Gastrocnemius medialis (tissue), 4 donors: Measurements from ENCODE around the gene SSTR5. TPM values are rescaled to one million over a fixed set of nuclear protein-coding genes. Genes with fewer than 3 reads are reported as not detected.

Experiments
- ATAC-seq, 2 donors: fragments of 150-250 bp; one replicate each; pipeline ENCODE4 v1.9.1; 2016
- DNase-seq, 2 donors: peaks; one replicate each; pipeline ENCODE4 v3.0.0-alpha.2; 2019
- H3K27ac ChIP-seq, 4 donors: fragments of 200-600 bp; sonication (generic); 1 replicate in 1 of 4; 2 replicates in 3 of 4; pipeline ENCODE4 v1.5.1; 2016 to 2018; ENCODE audit warnings: mild to moderate bottlenecking in 2 of 4, moderate library complexity in 1 of 4
- H3K27me3 ChIP-seq, 3 donors: fragments of 200-600 bp; sonication (generic) in 2 of 3; 1 replicate in 1 of 3; 2 replicates in 2 of 3; pipeline versions ENCODE4 v1.5.1 to v1.6.0; 2016 to 2019; ENCODE audit warnings: mild to moderate bottlenecking in 1 of 3, moderate library complexity in 1 of 3
- H3K36me3 ChIP-seq, 2 donors: fragments of 200-600 bp; sonication (generic) in 1 of 2; one replicate each; pipeline ENCODE4 v1.5.1; 2017 to 2018
- H3K4me1 ChIP-seq, 2 donors: fragments of 200-600 bp; sonication (generic) in 1 of 2; one replicate each; pipeline ENCODE4 v1.5.1; 2016 to 2017; ENCODE audit warnings: mild to moderate bottlenecking in 2 of 2
- H3K4me3 ChIP-seq, 4 donors: fragments of 200-600 bp; sonication (generic) in 3 of 4; 1 replicate in 1 of 4; 2 replicates in 3 of 4; pipeline ENCODE4 v1.5.1; 2016 to 2019; ENCODE audit warnings: mild to moderate bottlenecking in 2 of 4
- H3K9me3 ChIP-seq, 3 donors: fragments of 200-600 bp; sonication (generic) in 2 of 3; 1 replicate in 1 of 3; 2 replicates in 2 of 3; pipeline ENCODE4 v1.5.1; 2016 to 2019
- POLR2A ChIP-seq, 2 donors: fragments of 450-650 bp; IDR thresholded peaks; one replicate each; pipeline ENCODE4 v1.6.1; 2017; ENCODE audit warnings: antibody characterized with exemption in 2 of 2, mild to moderate bottlenecking in 2 of 2, moderate library complexity in 2 of 2
- in situ Hi-C, 4 donors: fragments of 200-750 bp; cut with MboI; loops; one replicate each; pipeline versions ENCODE4 v1.15.0 to v1.8.0; 2017; ENCODE audit warnings: low sequenced_read_pairs in 4 of 4
- intact Hi-C: fragments of 100-400 bp; cut with DNase I; formaldehyde crosslinking; loops from one replicate; pipeline ENCODE4 v1.15.1; 2023; ENCODE audit warnings: low total_unique reads
- total RNA-seq, 4 donors: library from RNA; depleted of rRNA; stranded (reverse); fragments of >200 nt; gene quantifications; one replicate each; pipeline versions ENCODE4 v1.1.0 to v1.2.3, GENCODE V29; 2016
- TF ChIP-seq, protein P1 (sequence below), 5 experiments: fragments of 450-650 bp in 3 of 5; fragments of 200-600 bp in 2 of 5; sonication (generic) in 2 of 5; IDR thresholded peaks in 4 of 5; conservative IDR thresholded peaks in 1 of 5; 1 replicate in 4 of 5; 2 replicates in 1 of 5; pipeline ENCODE4 v1.5.1; 2016 to 2019; ENCODE audit warnings: antibody characterized with exemption in 5 of 5, mild to moderate bottlenecking in 3 of 5, moderate library complexity in 3 of 5

SSTR5 gene
- total RNA-seq, 4 donors from 2014 or later, result 0.24 to 1.3 (median 0.33) TPM; not detected in 1

DNA sequence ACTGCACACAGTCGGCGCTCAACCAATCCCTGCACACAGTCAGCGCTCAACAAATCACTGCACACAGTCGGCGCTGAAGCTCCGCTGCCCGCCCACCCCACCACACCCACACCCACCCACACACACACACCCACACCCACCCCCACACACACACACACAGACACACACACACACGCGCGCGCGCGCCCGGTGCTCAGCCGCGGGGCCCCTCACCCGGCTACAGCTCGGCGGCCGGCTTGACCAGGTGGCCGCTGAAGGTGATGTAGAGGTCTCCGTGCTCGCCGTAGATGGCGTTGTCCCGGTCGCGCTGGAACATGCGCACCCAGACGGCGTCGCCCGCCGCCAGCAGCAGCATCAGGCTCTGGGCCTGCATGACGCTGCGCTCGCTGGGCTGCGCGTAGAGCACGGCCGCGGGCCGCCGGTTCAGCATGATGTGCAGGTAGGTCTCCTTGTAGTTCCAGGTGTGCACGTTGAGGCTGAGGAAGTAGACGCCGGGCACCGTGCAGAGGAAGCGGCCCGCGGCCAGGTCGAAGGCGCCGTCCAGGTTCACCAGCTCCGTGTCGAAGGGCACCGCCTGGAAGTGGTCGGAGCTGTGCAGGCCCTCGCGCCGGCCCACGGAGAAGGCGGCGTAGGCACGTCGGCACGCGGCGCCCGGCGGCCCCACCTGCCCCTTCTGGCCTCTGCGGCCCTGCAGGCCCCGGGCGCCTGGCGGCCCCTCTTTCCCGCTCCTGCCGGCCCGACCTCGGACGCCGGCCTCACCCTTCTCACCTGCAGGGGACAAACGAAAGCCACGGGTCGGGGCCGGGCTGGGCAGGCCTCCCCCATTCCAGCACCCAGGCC, 21.0 kb downstream of the SSTR5 start:
- no peak for DNase-seq
- peaks cover 7 to 19% (median 13%) of the 10 kb centered on the region in 3 donors for H3K27me3 ChIP-seq
- in situ Hi-C loops, result no loop called here
- H3K9me3 ChIP-seq, result no peaks in the 10 kb centered on the region
- no peaks in the 10 kb centered on the region for H3K36me3 ChIP-seq
- H3K27ac ChIP-seq, result peak overlapping the region in 1 of 4 donors; percentile 36
- no peak for ATAC-seq
- H3K4me3 ChIP-seq, result no peak overlapping the region
- TF ChIP-seq POLR2A (IDR thresholded peaks at IDR 0.05), result no peak
- TF ChIP-seq, protein P1, sequence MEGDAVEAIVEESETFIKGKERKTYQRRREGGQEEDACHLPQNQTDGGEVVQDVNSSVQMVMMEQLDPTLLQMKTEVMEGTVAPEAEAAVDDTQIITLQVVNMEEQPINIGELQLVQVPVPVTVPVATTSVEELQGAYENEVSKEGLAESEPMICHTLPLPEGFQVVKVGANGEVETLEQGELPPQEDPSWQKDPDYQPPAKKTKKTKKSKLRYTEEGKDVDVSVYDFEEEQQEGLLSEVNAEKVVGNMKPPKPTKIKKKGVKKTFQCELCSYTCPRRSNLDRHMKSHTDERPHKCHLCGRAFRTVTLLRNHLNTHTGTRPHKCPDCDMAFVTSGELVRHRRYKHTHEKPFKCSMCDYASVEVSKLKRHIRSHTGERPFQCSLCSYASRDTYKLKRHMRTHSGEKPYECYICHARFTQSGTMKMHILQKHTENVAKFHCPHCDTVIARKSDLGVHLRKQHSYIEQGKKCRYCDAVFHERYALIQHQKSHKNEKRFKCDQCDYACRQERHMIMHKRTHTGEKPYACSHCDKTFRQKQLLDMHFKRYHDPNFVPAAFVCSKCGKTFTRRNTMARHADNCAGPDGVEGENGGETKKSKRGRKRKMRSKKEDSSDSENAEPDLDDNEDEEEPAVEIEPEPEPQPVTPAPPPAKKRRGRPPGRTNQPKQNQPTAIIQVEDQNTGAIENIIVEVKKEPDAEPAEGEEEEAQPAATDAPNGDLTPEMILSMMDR (IDR thresholded peaks at IDR 0.05 in 4 of 5, conservative IDR thresholded peaks at IDR 0.05 in 1 of 5), result no peak
- intact Hi-C loops, result no loop called here
- H3K4me1 ChIP-seq, result peaks cover 27 to 37% of the 10 kb centered on the region in 2 donors

- DNase-seq, result no peak
- no peak for ATAC-seq
- Histone ChIP-seq H3K9me3 (no peaks in the 10 kb centered on the region), H3K36me3 (no peaks in the 10 kb centered on the region), H3K4me1 (peaks cover 32 to 40% of the 10 kb centered on the region in 2 donors), H3K27me3 (peaks cover 7 to 13% (median 9%) of the 10 kb centered on the region in 3 donors), H3K27ac (peak overlapping the region in 1 of 4 donors; percentile 36), H3K4me3 (no peak overlapping the region)
- TF ChIP-seq POLR2A (IDR thresholded peaks at IDR 0.05), result no peak
- TF ChIP-seq, protein P1 (IDR thresholded peaks at IDR 0.05 in 4 of 5, conservative IDR thresholded peaks at IDR 0.05 in 1 of 5), result no peak
- intact Hi-C loops, result no loop called here
- in situ Hi-C loops, result no loop called here
Measured at GRCh38 chr16:1094124-1094479, 21.6 kb downstream of the SSTR5 start.

DNA sequence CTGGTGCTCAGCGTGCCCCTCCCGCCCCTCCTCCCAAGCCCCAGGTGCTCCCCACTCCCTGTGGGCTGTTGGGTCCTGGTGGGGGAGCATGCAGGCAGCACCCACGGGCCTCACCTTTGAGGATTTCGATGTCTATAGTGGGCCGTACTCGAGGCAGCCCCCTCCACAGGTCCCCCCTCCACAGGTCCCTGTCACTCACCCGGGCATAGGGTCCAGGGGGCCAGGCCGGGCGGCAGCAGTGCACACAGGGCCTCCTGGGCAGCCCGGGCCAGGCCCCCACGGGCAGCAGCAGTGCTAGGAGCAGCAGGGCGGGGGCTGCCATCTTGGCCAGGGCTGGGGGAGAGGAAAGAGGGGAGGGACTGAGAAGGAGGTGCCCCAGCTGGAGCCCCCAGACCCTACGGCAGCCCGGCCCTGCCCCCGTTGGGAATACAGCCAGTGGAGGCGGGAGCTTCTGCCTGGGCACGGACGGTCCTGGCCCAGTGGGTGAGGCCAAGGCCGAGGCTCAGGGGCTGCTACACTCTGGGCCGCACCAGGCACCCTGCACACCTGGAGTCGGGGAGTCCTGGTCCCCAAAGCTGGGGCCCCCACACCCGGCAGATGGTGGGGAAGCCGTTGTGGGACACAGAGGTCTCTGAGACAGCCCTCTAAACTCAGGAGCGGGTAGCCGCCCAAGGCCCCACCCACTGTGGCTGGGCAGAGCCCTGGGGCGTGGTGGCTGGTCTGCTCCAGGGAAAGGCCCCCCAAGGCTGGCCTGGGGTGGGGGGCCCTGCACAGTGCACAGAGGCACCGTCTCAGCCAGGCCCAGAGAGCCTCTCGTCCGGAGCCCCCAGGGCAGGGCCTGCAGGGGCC, 22.3 kb downstream of the SSTR5 start:
- in situ Hi-C loops (no loop called here), intact Hi-C loops (no loop called here)
- H3K36me3 ChIP-seq, result no peaks in the 10 kb centered on the region
- ATAC-seq (no peak), DNase-seq (no peak)
- TF ChIP-seq, protein P1 (IDR thresholded peaks at IDR 0.05 in 4 of 5, conservative IDR thresholded peaks at IDR 0.05 in 1 of 5), result no peak
- no peak for TF ChIP-seq POLR2A (IDR thresholded peaks at IDR 0.05)
- peaks cover 27 to 33% of the 10 kb centered on the region in 2 donors for H3K4me1 ChIP-seq
- peak overlapping the region in 3 of 4 donors; percentile 3 to 86 (median 15) for H3K27ac ChIP-seq
- no peaks in the 10 kb centered on the region for H3K9me3 ChIP-seq
- H3K4me3 ChIP-seq, result no peak overlapping the region
- peaks cover 0 to 7% (median 2%) of the 10 kb centered on the region in 3 donors for H3K27me3 ChIP-seq

DNA sequence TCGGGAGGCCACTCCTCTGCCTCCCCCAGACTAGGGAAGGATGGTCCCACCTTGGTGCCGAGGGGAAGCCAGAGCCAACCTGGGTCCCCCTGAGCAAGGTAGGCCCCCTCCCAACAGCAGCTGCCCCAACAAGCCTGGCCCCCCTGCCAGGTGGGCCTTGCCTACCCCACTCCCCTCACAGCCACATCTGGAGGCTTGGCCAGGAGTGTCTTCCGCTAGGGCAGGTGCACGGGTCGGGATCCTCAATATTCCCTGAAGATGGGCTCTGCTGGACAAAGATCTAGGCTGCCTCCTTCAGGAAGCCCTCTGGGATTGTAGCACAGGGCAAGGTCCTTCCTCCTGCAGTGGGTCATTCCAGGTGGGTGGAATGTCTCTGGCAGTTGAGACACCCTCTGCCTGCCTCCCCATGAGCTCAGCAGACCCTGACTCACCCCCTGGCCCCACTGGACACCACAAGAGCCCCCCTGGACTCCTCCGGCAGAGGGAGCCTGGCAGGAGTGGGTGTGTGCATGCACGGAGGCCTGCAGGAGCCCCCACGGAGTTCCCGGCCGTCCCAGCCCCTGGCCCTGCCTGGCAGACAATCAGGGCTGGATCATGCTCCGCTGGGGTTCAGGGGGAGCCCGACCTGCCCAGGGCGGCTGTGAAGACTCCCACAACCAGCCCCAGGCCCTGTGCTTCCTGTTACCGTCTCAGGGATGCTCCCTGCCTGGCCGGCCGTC, 23.1 kb downstream of the SSTR5 start:
- peak overlapping the region; percentile 84 to 93 (median 88) for H3K27ac ChIP-seq
- H3K4me3 ChIP-seq, result no peak overlapping the region
- intact Hi-C loops, result no loop called here
- DNase-seq (no peak), ATAC-seq (no peak)
- peaks cover 0 to 7% (median 0%) of the 10 kb centered on the region in 3 donors for H3K27me3 ChIP-seq
- H3K4me1 ChIP-seq, result peaks cover 25 to 27% of the 10 kb centered on the region in 2 donors
- TF ChIP-seq, protein P1 (IDR thresholded peaks at IDR 0.05 in 4 of 5, conservative IDR thresholded peaks at IDR 0.05 in 1 of 5), result no peak
- no peak for TF ChIP-seq POLR2A (IDR thresholded peaks at IDR 0.05)
- in situ Hi-C loops, result no loop called here
- H3K36me3 ChIP-seq, result no peaks in the 10 kb centered on the region
- no peaks in the 10 kb centered on the region for H3K9me3 ChIP-seq
